Measurements from ENCODE around the gene DGCR8.
A peak's percentile ranks its signal among the peaks of the same experiment; 100 is the strongest.

DGCR8 gene

DNA sequence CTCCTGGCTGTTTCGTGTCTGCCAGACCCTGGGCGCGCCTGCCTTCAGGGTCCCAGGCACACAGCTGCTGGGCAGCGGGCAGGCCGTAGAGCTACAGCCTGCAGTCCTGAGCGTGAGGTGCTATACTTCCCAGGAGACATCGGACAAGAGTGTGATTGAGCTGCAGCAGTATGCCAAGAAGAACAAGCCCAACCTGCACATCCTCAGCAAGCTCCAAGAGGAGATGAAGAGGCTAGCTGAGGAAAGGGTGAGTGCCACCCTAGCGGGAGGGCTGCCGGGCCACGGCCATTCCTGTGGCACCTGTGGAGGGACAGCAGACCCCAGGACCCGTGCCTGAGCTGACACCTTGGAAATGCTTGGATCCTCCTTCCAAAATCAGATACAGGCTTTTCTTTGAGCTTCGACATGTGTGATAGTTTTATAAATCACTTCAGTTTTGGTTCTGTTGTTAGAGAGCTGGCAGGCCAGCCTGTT lies 28.8 kb downstream of the DGCR8 start:
- DNase-seq (ENCODE audit: low read depth in 1 of 2, low spot score in 1 of 2) = no peak

DNA sequence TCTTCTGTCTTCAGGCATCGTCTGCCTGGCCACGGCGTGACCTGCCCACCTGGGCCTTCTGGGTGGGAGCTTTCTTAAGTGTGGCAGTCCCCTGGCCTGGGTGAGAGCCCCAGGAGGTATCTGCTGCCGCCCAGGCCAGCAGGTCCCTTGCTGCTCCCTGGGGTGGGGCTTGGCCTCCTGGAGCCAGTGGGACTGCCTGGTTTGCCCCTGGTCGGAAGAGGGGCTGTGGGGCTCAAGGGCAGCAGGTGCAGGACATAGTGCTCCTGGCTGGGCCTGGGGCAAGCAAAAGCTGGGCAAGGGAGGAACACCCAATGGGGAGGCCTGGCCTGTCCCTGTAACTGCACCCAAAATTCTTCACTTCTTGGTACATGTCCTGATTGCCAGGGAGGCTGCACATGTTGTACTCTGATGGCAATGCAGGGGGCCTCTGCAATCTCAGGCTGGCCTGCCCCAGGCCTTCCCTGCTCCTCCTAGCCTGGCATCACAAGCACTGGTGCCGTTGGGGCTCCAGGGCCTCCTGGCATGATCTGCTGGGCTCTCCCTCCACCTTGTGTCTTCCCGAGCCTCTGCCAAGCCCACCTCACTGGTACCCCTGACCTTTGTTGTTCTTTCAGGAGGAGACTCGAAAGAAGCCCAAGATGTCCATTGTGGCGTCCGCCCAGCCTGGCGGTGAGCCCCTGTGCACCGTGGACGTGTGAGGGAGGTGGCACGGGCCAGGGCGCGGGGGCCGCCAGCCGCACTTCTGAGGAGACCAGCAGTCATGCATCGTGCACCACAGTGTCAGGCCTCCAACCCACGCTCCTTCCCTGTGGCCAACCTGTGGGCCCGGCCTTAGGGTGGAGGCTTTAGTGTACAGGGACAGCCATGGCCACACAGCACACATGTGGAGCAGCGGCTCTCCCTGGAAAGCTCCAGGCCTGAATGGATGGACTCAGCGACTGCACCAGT lies 29.6 kb downstream of the DGCR8 start:
- DNase-seq (ENCODE audit: low read depth in 1 of 2, low spot score in 1 of 2) = no peak

DNA sequence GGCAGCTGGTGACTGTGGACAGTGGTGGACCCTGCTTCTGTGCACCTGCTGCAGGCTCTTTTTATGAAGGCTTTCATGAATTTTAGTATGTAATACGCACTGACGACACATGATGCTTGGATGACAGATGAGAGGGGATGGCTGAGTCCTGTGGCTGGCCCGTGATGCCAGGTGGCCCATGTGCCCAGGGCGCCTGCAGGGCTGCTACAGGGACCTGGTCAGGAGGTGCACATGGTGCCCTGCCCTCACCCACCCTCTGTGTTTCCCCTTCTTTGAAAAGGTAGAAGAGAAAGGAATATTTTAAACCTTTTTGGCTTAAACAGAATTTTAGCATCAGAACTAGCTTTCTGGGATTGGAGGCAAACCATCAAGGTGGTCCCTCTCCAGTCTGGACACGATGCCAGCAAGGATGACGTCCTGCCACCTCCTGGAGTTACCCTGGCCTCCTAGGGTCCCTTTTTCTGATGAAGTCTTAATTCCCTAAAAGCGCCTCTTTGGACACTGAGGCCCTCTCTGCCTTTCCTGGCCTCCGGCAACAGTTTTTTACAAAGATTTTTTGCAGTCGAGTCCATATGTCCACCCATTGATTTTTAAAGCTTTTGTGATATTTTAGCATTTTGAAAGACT lies 30.4 kb downstream of the DGCR8 start:
- DNase-seq (ENCODE audit: low read depth in 1 of 2, low spot score in 1 of 2) = no peak

DNA sequence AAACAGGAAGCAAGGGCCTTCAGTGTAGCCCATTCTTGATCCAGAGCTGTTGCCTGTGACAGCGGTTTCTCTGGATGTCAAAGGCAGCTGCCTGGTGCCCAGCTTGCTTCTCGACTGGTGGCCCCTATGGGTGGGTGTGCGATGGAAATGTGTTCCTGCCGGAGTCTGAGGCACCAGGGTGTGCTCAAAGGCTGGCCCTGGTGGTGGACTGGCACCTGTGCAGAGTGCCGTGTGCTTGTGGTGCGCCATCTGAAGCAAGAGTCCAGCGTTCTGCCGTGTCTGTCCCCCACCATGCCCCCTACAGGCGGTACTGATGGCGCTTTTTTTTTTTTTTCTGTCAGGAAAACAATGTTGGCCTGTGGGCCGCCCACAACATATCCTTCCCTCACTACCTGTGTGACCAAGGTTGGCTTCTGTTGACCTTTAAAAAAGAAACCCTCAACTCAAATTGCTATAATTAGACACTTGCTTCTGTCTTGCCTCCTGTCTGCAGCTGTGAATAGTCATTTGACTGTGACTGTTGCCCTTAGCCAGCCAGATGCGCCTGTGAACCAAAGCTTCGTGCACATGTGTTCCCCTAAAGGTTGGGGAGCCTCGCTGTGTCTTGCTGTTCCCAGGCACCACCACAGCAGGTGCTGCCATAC lies 31.1 kb downstream of the DGCR8 start:
- DNase-seq (ENCODE audit: low read depth in 1 of 2, low spot score in 1 of 2) = no peak

DNA sequence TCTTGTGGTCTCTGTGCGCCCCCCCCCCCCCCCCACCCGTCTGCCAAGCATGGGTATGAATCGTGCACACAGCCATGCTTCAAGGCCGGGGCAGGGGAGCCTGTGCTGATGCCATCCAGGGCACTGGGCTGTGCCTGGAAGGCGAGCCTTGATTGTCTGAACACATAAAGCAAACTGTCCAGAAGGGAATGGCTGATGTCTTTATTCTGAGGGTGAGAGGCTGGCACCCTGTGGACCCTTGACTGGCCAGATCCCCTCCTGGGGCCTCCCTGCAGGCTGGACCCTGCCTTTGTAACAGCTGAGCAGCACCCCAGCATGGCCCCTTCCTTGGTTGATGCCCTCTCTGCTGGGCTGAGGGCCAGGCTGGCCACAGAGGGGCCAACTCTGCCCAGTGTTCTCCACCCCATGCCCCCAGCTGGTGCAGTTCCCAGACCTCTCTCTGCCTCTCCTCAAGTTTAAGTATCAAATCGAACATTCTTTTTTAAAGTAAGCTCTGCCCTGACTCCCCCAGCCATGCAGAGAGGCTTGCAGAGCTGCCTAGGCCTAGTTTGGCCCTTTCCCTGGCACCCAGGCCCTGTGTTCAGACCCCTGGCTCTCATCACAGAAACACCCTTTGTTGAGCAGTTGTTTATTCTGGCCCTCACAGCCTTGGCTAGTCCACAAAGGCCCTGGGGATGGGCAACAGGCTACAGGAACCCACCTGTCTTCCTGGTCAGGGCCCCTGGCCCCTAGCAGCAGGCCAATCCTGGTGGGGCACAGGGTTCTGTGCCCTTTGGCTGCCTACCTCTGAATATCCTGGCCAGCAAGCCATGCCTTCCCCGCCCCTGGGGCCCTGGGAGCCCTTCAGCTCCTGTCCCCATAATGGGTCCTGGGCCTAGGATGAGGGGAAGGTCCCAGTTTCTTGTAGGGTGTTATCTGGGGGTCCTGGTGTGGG lies 31.9 kb downstream of the DGCR8 start:
- no peak for DNase-seq (ENCODE audit: low read depth in 1 of 2, low spot score in 1 of 2)

DNA sequence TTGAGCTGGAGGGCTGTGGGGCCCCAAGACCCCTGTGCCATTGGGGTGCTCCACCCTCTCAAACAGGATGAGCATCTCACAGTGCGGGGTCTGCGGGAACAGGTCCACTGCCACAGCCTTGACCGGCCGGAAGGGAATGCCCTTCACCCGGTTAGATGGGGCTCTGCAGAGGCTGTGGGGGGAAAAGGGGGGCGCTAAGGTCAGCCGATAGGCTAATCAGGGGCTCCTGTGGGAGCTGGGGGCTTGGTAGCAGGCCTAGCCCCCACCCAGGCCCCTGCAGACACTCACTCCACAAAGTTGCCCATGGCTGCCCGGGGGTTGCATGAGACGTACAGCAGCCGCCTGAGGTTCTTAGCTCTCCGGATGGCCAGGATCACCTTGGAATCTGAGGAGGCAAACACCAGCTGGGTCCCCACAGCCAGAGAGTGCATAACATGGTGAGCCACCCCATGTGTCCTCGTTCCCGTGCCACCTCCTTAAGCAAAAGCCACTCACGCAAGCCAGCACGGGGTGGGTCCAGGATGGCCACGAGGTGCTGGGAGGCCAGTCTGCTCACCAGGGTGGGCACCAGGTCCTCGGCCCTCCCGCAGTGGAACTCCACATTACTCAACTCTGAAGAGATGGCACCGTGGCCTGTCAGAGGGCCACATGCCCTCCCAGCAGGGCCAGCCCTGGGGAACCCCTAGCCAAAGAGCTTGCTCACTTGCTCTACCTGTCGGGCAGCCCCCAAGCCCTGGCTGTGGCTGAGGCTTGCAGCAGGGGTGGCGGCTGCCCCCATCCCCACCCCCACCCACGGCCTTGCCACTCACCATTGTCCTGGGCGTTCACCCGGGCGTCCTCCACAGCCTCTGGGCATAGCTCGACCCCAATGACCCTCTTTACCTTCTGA lies 32.8 kb downstream of the DGCR8 start:
- DNase-seq (ENCODE audit: low read depth in 1 of 2, low spot score in 1 of 2) = no peak

DNA sequence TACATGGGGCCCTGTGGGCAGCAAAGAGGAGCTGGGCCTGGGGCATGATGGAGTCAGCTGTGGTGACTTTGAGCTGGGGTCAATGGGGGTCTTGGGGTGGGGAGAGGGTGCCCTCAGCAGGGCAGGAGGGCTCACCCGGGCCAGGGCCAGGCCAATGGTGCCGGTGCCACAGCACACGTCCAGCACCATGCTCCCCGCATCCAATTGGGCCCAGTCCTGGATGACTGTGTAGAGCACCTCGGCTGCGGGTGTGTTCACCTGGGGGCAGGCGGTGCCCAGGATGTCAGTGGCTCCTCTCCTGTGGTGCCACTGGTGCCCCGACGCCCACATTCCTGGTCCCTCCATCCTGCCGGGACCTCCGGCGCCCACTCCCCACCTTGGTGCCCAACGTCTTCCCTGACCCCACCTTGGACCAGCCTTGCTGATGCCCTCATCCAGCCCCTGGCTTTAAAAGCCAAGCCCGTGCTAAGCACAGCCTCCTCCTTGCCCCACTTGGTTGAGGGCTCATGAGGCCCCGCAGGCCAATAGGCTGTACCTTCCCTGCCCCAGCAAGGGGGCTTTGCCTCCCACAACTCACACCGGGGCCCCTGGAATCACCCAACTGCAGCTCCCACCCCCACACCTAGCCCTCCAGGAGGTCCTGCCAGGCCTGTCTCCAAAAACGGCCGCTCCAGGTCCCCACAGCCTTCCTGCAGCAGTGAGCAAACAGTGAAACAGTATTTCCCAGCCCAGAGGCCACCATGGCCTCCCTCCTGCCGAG lies 33.7 kb downstream of the DGCR8 start:
- no peak for DNase-seq (ENCODE audit: low read depth in 1 of 2, low spot score in 1 of 2)

DNA sequence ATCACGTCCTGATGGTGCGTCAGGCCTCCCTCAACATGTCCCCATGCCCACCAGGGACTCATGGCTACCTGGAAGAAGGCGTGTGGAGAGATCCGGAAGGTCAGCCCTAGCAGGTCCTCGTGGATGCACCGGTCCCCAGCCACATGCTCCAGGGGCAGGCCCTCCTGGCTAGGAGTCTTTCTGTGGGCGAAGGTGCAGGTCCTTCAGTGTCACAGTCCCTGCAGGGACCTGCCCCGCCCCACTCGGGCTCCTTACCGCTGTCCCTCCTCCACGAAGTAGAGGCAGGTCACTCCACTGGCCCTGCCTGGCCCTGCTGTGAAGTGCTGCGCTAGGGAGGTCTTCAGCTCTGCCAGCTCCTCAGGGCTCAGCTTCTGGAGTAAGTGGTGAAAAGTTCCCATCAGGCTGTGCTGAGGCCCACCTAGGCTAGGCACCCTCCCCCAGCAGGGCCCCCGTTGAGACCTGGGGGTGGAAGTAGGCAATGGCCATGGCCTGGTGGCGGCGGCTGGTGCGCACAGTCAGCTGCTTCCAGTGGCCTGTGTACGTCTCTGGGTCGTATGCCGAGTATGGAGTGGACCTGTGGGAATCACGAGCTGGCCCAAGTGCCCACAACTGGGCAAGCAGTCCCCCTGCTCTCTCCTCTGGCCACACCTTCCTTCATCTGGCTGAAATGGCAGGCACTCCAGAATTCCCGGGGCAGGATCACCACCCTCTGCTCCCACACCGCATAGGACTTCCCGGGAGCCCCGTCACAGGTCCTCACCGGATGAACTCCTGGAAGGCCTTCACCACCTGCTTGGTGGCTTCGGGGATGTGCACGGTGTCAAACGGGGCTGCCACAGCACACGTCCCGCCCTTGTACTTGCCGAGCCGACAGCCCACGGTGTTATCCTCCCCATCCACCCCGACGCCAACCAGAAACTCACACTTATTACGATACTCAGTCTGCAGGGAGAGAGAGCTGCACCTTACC lies 34.8 kb downstream of the DGCR8 start:
- DNase-seq (ENCODE audit: low read depth in 1 of 2, low spot score in 1 of 2) = no peak

DNA sequence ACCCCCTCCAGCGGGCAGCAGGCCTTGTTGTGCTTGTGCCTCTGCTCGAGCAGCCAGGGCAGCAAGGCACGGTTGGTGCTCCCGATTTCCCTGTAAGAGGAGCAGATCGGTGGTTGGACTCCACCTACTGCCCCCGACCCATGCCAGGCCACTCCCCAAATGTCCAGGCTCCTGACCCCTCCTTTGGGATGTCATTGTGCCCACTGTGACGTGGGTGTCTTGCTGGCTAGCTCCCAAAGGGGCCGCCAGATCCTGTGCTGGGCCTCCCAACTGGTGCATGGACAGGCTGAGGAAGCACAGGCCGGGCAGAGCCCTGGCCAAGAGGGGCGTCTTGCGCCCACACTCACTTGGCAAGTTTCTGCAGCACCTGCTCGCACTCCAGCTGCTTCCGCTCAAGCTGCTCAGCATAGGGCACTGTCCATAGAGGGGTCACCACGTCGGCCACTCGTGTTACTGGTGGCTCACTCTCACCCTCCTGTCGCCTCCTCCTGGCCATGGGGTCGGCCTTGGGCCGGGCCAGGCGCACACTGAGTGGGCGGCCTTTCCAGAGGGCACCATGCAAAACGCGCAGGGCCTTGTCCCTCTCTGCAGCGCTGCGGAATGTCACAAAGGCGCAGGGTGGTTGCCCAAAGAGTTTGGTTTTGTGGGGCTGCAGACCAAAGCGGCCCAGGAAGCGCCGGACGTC lies 35.8 kb downstream of the DGCR8 start, which contains the start of gene RANBP1:
RANBP1 (plus strand) TSS at position 414 of the 685 bp plus-strand sequence; CDS start at position 495, 81 bp downstream.
- DNase-seq (ENCODE audit: low read depth in 1 of 2, low spot score in 1 of 2) = no peak

DNA sequence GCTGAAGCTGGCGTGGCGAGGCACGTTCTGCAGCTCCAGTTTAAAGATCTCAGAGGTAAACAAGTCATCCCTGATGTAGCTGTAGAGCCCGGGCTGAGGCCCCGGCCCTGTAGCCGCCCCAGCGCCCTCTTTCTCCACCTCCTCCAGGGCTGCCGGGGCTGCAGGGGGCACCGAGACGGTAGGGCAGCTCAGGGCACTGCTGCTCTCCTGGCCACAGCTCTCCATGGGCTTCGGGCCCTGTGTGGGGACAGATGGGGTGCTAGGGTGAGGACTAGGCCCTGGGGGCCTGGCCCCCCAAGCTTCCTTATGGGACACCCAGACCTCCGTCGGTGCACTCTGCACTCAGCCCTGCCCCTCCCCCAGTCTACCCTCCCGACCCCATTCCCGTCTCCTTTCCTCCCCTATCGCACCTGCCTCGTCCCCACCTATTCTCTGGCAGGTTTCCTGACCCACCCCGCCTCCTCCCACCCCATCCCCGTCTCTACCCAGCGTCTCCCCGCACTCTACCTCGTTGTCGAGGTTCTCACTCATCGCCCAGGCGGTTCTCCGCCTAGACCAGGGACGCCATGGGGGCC lies 36.4 kb downstream of the DGCR8 start:
- no peak for DNase-seq (ENCODE audit: low read depth in 1 of 2, low spot score in 1 of 2)

DNA sequence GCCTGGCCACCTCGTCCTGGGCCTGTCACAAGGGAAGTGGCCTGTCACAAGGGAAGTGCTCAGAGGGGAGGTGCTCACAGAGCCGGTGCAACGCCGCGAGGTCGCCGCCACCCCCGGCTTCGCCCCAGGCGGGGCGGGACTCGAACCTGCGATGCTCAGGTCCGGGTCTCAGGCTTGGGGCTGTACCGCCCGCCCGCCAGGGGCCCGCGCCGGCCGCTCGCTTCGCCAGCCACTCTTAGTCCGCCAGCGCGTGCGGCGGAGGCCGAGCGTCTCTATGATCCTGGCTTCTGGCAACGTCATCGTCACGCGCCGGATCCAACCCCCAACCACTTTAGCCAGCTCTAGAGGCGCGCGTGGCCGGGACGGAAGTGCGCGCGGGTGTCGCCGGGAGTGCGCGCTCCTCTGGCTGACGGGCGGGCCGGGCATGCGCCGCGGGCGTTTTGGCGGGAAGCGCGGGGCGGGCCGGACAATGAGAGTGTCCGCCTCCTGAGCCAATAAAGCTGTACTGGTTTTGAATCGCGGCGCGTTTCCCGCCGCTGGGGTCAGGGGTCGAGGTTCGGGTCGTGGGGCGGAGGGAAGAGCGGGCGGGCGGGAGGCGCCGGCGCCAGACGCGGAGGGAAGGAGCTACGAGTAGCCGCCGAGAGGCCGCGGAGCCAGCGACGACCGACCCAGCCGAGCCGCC lies 37.1 kb downstream of the DGCR8 start, which contains the start of gene TRMT2A:
TRMT2A (minus strand) TSS at position 276 of the 682 bp plus-strand sequence. CDS start 320 bp downstream, outside the sequence.
- peak; percentile 96 for DNase-seq (ENCODE audit: low read depth in 1 of 2, low spot score in 1 of 2)

DNA sequence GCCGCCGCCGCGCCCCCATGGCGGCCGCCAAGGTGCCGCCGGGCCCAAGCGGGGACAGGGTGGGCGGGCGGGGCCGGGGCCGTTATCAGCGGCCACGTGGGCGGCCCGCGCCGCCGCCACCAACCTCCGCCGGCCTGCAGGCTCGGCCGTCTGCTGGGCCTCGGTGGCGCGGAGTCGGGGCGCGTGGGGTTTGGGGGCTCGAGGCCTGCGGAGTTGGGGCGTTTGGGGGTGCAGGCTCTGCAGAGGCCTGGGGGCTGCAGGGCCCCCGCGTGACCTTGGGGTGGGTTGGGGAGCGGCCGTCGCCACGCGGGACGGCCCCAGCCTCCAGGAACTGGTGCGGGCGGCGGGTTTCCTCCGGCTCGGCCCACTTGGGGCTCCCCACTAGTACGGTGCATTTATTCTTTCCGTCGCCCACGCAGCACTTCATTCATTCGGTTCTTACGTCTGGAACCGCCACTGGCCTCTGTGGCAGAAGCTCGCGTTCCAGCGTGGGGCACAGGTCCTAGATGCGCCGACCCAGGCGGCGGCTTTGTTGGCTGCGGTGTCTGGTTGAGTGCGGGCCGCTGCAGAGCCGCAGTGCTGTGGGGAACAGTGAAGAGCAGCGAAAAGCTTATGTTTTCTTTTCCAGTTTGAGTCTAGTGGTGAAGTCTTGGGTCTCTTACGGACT lies 37.7 kb downstream of the DGCR8 start:
- DNase-seq (ENCODE audit: low read depth in 1 of 2, low spot score in 1 of 2) = peak; percentile 64 to 81

DNA sequence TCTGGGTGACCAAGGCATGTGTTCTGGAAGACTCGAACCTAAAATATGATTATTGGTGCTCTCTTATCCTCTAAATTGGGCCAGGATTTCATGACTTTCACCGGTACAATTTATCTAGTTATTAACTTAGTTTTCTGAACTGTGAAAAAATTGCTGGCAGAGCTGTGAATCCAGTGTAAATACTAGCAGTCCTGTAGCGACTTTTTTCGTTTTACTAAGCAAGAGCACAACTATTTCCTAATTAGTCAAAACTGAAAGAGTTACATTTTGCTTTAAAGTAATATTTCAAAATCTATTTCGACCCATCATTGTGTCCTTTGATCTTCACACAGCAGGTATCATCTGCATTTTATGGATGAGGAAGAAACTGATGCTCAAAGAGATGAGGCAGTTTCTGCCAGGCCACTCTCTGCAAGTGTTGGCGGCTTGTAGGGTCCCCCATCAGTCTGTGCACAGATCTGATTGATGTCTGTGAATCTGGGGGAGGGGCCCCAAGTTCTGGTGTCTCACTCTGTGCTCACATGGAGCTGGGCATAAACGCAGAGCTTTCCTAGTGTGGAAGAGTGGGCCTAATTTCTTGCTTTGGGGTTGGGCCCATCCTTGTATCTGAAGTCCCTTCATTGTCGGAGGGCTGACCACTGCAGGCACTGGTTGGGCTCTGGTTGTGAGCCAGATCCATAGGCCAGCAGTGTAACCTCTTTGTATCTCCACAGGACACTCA lies 38.4 kb downstream of the DGCR8 start:
- no peak for DNase-seq (ENCODE audit: low read depth in 1 of 2, low spot score in 1 of 2)

DNA sequence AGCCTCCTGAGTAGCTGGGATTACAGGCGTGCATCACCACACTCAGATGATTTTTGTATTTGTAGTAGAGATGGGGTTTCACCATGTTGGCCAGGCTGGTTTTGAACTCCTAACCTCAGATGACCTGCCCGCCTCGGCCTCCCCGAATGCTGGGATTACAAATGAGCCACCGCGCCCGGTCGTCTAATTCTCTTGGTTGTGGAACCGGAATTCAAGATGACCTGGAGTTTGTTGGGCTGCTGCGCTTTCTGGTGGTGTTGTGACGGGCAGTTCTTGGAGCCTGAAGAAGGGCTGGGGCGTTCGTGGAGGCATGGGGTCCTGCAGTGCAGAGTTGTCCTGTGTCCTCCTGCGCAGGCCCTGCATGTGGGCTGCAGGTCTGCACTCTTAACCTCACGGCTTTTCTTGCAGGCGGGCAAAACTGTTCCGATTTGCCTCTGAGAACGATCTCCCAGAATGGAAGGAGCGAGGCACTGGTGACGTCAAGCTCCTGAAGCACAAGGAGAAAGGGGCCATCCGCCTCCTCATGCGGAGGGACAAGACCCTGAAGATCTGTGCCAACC lies 41.9 kb downstream of the DGCR8 start:
- no peak for DNase-seq (ENCODE audit: low read depth in 1 of 2, low spot score in 1 of 2)

All from activated CD4-positive, alpha-beta T cell treated with anti-CD3 and anti-CD28 coated beads, Interleukin-2, amount 50 U/mL, for 24 hours (primary cell).